Caco-2 (cell line): Measurements from ENCODE around the gene IL17C. TPM values are rescaled to one million over a fixed set of nuclear protein-coding genes. Genes with fewer than 3 reads are reported as not detected.

Experiments used
- BruUV-seq: library from RNA; stranded (reverse); fragments of 400-500 nt; replicated peaks from 2 replicates; lab custom pipeline; 2021; lab: Mats Ljungman, UMichigan
- CTCF ChIA-PET: fragments of 300-600 bp; sonication (Branson Sonifier 250); formaldehyde crosslinking; loops from one replicate; lab custom pipeline; 2022; ENCODE audit warnings: antibody characterized with exemption; lab: Charles Lee
- POLR2A ChIA-PET: fragments of 300-600 bp; sonication (Branson Sonifier 250); formaldehyde crosslinking; loops from one replicate; lab custom pipeline; 2022; ENCODE audit warnings: antibody characterized with exemption; lab: Charles Lee
- DNase-seq, 2 experiments: peaks; one replicate each; pipeline versions ENCODE4 v3.0.0 to v3.0.0-alpha.2; 2020 to 2022
- H3K27me3 ChIP-seq: replicated peaks from 2 replicates; pipeline ENCODE4 v1.6.0; 2011; ENCODE audit warnings: low read length; ENCODE audit not compliant: control insufficient read depth, insufficient read depth
- H3K36me3 ChIP-seq: 2 replicates; pipeline ENCODE4 v1.5.1; 2011; ENCODE audit warnings: low read length; ENCODE audit not compliant: control insufficient read depth, insufficient read depth
- H3K4me1 ChIP-seq: fragments of 250-450 bp; sonication (Bioruptor Pico); 2 replicates; pipeline ENCODE4 v1.5.1; 2020; ENCODE audit warnings: mild to moderate bottlenecking
- H3K4me3 ChIP-seq: 2 replicates; pipeline ENCODE4 v1.5.1; 2011; ENCODE audit warnings: low read depth, mild to moderate bottlenecking, control low read depth, low read length
- H3K9me3 ChIP-seq: fragments of 250-450 bp; sonication (Bioruptor Pico); 2 replicates; pipeline ENCODE4 v1.5.1; 2020; ENCODE audit warnings: mild to moderate bottlenecking, moderate library complexity
- H3K27ac Mint-ChIP-seq: one replicate; pipeline ENCODE4 v1.8.0; 2022; ENCODE audit warnings: mixed read lengths; ENCODE audit not compliant: unreplicated experiment
- H3K27me3 Mint-ChIP-seq: one replicate; pipeline ENCODE4 v1.8.0; 2022; ENCODE audit warnings: mixed read lengths; ENCODE audit not compliant: insufficient read depth, unreplicated experiment
- H3K36me3 Mint-ChIP-seq: one replicate; pipeline ENCODE4 v1.8.0; 2022; ENCODE audit warnings: mild to moderate bottlenecking, mixed read lengths; ENCODE audit not compliant: insufficient read depth, unreplicated experiment
- H3K4me1 Mint-ChIP-seq: one replicate; pipeline ENCODE4 v1.8.0; 2022; ENCODE audit warnings: low read depth, mixed read lengths; ENCODE audit not compliant: unreplicated experiment
- H3K4me3 Mint-ChIP-seq: one replicate; pipeline ENCODE4 v1.8.0; 2022; ENCODE audit warnings: mild to moderate bottlenecking, moderate library complexity, mixed read lengths; ENCODE audit not compliant: unreplicated experiment
- H3K9me3 Mint-ChIP-seq: one replicate; pipeline ENCODE4 v1.8.0; 2022; ENCODE audit warnings: mixed read lengths; ENCODE audit not compliant: unreplicated experiment
- CTCF ChIP-seq, 2 experiments: fragments of 200-600 bp in 1 of 2; IDR thresholded peaks; 1 replicate in 1 of 2; 2 replicates in 1 of 2; pipeline versions ENCODE4 v1.5.1 to v1.8.0; 2011 to 2022; ENCODE audit warnings: antibody characterized with exemption in 1 of 2, control low read depth in 1 of 2, inconsistent platforms in 1 of 2, low read depth in 1 of 2, low read length in 1 of 2, mild to moderate bottlenecking in 1 of 2, moderate library complexity in 1 of 2; ENCODE audit not compliant: insufficient read depth in 1 of 2, severe bottlenecking in 1 of 2, unreplicated experiment in 1 of 2
- intact Hi-C: fragments of 100-400 bp; cut with micrococcal nuclease; formaldehyde crosslinking; loops from one replicate; pipeline ENCODE4 v1.10.0; 2022; ENCODE audit not compliant: unreplicated experiment
- total RNA-seq: library from RNA; stranded (reverse); gene quantifications from 2 replicates; pipeline ENCODE4 v1.2.3, GENCODE V29; 2022

Gene IL17C
- total RNA-seq, 1 experiment from 2014 or later: not detected

GRCh38 chr16:88640498-88641247 lies 2.3 kb downstream of the IL17C start:
- Mint-ChIP-seq H3K27me3 (no peaks in the 10 kb centered on the region), H3K4me3 (no peak overlapping the region), H3K4me1 (no peaks in the 10 kb centered on the region), H3K9me3 (no peaks in the 10 kb centered on the region), H3K27ac (no peak overlapping the region), H3K36me3 (peaks cover 63% of the 10 kb centered on the region)
- Histone ChIP-seq H3K27me3 (no peaks in the 10 kb centered on the region), H3K4me3 (no peak overlapping the region), H3K4me1 (peaks cover 12% of the 10 kb centered on the region; the same call in 1 of the 2 replicates), H3K9me3 (no peaks in the 10 kb centered on the region), H3K36me3 (0 out of 2 replicates have a peak, but pooled peaks cover 1% of the 10 kb centered on the region)
- TF ChIP-seq CTCF (IDR thresholded peaks at IDR 0.05; ENCODE audit: insufficient read depth in 1 of 2, low read depth in 1 of 2, low read length in 1 of 2, severe bottlenecking in 1 of 2, unreplicated experiment in 1 of 2): no peak
- DNase-seq: no peak
- BruUV-seq: no TSS peak
- ChIA-PET POLR2A (no interaction called here), CTCF (interaction anchor here (0.7 kb wide), 1 partner anchor 9 kb away, joined by 3 read pairs; no protein-coding TSS in a partner anchor)
- intact Hi-C loops: no loop called here

GRCh38 chr16:88642881-88643643 lies 4.7 kb downstream of the IL17C start:
- intact Hi-C loops: no loop called here
- Histone ChIP-seq H3K9me3 (no peaks in the 10 kb centered on the region), H3K4me1 (peaks cover 12% of the 10 kb centered on the region; the same call in 1 of the 2 replicates), H3K27me3 (no peaks in the 10 kb centered on the region), H3K36me3 (0 out of 2 replicates have a peak, but pooled peaks cover 1% of the 10 kb centered on the region), H3K4me3 (no peak overlapping the region)
- H3K27ac Mint-ChIP-seq: peak overlapping the region; percentile 53
- ChIA-PET CTCF (interaction anchor here (0.6 kb wide), 1 partner anchor 52 kb away, joined by 6 read pairs; no protein-coding TSS in a partner anchor), POLR2A (no interaction called here)
- no peaks in the 10 kb centered on the region for H3K27me3 Mint-ChIP-seq
- H3K36me3 Mint-ChIP-seq: peaks cover 53% of the 10 kb centered on the region
- no peak overlapping the region for H3K4me3 Mint-ChIP-seq
- no TSS peak for BruUV-seq
- no peaks in the 10 kb centered on the region for H3K4me1 Mint-ChIP-seq
- TF ChIP-seq CTCF (IDR thresholded peaks at IDR 0.05; ENCODE audit: insufficient read depth in 1 of 2, low read depth in 1 of 2, low read length in 1 of 2, severe bottlenecking in 1 of 2, unreplicated experiment in 1 of 2): no peak
- no peak for DNase-seq
- no peaks in the 10 kb centered on the region for H3K9me3 Mint-ChIP-seq

GRCh38 chr16:88643644-88643932 lies 5.2 kb downstream of the IL17C start:
- Histone ChIP-seq H3K4me1 (peaks cover 9% of the 10 kb centered on the region; the same call in 1 of the 2 replicates), H3K36me3 (0 out of 2 replicates have a peak, but pooled peaks cover 1% of the 10 kb centered on the region), H3K9me3 (no peaks in the 10 kb centered on the region), H3K27me3 (no peaks in the 10 kb centered on the region), H3K4me3 (no peak overlapping the region)
- H3K27ac Mint-ChIP-seq: no peak overlapping the region
- H3K4me1 Mint-ChIP-seq: no peaks in the 10 kb centered on the region
- ChIA-PET POLR2A (no interaction called here), CTCF (no interaction called here)
- DNase-seq: no peak
- intact Hi-C loops: no loop called here
- BruUV-seq: no TSS peak
- no peak overlapping the region for H3K4me3 Mint-ChIP-seq
- no peak for TF ChIP-seq CTCF (IDR thresholded peaks at IDR 0.05; ENCODE audit: insufficient read depth in 1 of 2, low read depth in 1 of 2, low read length in 1 of 2, severe bottlenecking in 1 of 2, unreplicated experiment in 1 of 2)
- no peaks in the 10 kb centered on the region for H3K9me3 Mint-ChIP-seq
- H3K27me3 Mint-ChIP-seq: no peaks in the 10 kb centered on the region
- H3K36me3 Mint-ChIP-seq: peaks cover 49% of the 10 kb centered on the region
